GM18858 (cell line): ENCODE measurements around the gene TPGS1.

Experiments used
- ATAC-seq: cut with Tn5 transposase; IDR thresholded peaks from one replicate; pipeline ENCODE4 v1.9.1; 2021; ENCODE audit not compliant: unreplicated experiment

Gene TPGS1

GRCh38 chr19:495081-495401 lies 12.3 kb upstream of the TPGS1 start:
- no peak for ATAC-seq

DNA sequence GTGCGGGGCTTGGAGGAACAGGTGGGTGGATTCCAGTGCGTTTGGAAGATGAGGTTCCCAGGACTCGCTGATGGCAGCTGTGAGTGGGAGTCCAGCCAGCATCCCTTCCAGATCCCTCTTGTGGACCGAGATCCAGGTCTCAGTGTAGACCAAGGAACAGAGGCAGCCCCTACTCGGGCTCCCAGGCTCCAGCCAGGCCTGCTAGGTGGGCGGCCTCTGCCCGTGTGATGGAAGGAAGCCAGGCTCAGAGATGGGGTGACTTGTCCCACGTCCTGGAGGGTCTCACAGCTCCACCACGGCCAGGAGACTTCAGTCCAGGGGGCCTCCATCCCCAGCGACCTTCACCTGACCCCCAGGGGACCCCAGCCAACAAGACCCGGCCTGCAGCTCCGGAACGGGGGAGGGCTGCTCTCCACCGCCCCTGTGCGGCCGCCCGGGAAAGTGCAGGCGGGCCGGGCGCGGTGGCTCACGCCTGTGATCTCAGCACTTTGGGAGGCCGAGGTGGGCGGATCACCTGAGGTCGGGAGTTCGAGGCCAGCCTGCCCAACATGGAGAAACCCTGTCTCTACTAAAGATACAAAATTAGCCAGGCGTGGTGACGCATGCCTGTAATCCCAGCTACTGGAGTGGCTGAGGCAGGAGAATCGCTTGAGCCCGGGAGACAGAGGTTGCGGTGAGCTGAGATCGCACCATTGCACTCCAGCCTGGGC lies 11.7 kb upstream of the TPGS1 start:
- ATAC-seq: no peak

DNA sequence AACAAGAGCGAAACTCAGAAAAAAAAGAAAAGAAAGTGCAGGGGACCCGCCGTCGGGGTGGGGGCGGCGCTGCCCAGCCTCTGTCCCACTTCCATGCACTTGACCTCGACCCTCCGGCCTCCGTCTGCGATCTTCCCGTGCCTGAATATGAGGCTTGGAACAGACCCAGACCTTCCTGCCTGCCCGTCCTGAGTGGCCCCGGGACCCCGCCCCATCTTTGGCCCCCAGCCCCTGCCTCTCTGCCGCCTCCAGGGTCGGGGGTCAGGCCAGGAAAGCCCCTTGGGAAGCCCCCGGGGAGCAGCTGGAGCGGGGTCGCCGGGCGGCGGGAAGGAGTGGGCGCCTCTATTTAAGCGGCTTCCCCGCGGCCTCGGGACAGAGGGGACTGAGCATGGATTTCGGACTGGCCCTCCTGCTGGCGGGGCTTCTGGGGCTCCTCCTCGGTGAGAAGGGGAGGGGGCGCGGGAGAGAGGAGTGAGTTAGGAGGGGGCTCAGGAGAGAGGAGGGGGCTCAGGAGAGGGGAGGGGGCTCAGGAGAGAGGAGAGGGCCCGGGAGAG lies 11.1 kb upstream of the TPGS1 start, which contains the start of gene MADCAM1:
MADCAM1 (plus strand) TSS at position 375 of the 554 bp plus-strand sequence; CDS start at position 389, 14 bp downstream.
- no peak for ATAC-seq

- no peak for ATAC-seq
Observed at GRCh38 chr19:496986-497385, 10.3 kb upstream of the TPGS1 start.

GRCh38 chr19:497491-497868 lies 9.8 kb upstream of the TPGS1 start:
- ATAC-seq: no peak

DNA sequence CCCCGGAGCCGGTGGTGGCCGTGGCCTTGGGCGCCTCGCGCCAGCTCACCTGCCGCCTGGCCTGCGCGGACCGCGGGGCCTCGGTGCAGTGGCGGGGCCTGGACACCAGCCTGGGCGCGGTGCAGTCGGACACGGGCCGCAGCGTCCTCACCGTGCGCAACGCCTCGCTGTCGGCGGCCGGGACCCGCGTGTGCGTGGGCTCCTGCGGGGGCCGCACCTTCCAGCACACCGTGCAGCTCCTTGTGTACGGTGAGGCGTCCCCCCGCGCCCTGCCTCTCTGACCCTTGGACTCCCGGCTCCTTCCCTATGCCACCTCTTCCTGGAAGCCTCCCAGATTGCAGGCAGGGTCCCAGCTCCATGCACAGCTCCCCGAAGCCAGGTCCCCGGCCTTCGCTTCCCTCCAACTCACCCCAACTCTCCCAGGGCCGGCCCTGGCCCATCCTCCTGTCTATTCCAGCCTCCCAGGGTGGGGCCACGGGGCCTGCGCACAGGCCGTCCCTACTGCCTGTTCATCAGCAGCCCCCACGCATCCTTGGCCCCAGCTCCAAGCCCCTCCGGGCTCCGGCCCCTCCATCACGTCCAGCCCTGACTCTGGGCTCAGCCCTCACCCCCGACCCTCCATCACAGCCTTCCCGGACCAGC lies 9.3 kb upstream of the TPGS1 start:
- no peak for ATAC-seq

- no peak for ATAC-seq
Observed at GRCh38 chr19:498511-498891, 8.8 kb upstream of the TPGS1 start.

DNA sequence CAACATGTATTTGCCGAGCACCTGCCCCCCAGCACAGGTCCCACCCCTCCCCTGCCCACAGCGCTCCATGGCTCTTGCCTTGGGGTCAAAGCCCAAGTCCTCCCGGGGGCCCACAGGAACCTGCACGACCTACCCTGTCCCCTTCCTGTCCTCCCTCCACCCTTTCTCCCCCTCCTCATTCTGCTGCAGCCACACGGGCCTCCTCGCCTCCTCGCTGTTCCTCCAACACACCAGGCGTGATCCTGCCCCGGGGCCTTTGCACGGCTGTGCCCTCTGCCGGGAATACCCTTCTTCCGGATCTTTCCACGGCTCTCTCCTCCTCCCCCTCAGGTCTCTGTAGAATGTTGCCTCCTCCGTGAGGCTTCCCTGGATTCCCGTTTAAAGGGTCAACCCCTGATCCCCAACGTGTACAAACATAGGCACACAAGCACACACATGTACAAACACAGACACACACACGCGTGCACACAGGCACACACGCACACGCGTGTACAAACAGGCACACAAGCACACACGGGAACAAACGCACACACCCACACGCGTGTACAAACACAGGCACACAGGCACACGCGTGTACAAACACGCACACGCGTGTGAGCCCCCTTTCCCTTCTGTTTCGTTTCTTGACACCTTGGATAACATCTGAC lies 8.2 kb upstream of the TPGS1 start:
- ATAC-seq: no peak

DNA sequence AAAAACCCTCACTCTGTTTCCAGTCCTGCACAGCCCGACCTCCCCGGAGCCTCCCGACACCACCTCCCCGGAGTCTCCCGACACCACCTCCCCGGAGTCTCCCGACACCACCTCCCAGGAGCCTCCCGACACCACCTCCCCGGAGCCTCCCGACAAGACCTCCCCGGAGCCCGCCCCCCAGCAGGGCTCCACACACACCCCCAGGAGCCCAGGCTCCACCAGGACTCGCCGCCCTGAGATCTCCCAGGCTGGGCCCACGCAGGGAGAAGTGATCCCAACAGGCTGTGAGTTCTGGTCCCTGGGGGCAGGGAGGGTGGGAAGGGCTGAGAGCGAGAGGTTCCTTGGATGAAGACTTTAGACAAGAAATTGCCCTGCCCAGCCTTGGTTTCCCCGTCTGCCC lies 5.7 kb upstream of the TPGS1 start:
- ATAC-seq: no peak

GRCh38 chr19:504616-505015 lies 2.7 kb upstream of the TPGS1 start:
- no peak for ATAC-seq

- ATAC-seq: peak; percentile 50
Observed at GRCh38 chr19:506404-507285, 652 bp upstream of the TPGS1 start.

DNA sequence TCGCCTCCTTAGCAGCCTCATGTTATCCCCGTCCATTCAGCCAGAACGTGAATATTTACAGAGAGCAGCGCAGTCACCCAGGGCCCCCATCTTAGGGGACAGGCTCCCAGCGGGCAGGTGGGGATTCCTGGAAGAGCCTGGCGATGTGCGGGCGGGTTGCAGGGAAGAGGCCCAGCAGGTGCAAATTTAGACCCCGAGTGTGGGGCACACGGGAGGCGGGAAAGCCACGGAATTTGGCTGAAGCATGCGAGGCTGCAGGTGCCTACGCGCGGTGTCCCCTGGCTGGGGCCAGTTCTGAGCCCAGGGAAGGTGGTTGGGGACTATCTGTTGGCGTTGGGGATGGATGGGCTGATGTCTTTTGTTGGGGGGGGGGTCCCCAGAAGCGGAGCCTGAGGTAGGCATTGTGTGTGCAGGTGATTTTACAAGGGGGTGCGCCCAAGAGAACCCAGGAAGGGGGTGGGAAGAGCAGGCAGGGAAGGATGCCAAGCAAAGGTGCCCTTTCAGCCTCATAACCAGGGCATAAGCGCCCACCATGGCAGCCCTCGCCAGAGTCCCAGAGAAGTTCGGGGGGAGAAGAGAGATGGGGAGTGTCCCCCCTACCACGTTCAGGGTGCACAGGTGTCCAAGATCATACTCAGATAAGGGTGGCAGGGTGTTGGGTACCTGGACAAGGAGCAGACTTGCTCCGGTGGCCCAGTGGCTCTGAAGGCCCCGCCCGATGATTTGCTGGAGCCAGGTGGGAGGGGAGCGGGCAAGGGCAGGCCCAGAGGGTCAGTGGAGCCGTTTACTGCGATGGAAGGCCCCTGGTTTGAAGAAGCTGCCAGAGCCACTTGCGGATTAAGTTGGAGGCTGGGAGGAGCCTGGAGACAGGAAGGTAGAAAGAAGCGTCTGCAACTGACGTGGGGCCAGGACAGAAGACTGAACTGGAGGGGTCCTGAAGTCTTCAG lies 1.2 kb downstream of the TPGS1 start:
- ATAC-seq: no peak

DNA sequence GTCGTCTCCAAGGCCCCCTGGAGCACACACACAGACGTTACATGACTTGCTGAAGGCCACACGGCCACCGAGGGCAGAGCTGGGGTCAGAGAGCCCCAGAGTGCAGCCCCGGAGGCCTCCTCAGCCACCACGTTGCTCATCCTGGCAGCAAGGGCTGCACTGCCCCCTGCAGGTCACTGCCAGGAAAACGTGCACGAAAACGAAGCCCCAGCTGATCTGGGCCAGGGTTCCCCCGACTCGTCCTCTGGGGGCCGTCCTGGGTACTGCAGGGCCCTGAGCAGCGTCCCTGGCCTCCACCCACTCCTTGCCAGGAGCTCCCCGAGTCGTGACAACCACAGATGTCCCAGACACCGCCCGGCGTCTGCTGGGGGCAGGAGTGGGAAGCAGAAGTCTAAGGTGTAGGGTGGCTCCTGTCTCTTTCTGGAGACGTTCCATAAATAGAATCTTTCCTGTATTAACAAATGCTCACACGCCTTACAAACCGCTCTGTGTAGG lies 3.4 kb downstream of the TPGS1 start:
- ATAC-seq: no peak

DNA sequence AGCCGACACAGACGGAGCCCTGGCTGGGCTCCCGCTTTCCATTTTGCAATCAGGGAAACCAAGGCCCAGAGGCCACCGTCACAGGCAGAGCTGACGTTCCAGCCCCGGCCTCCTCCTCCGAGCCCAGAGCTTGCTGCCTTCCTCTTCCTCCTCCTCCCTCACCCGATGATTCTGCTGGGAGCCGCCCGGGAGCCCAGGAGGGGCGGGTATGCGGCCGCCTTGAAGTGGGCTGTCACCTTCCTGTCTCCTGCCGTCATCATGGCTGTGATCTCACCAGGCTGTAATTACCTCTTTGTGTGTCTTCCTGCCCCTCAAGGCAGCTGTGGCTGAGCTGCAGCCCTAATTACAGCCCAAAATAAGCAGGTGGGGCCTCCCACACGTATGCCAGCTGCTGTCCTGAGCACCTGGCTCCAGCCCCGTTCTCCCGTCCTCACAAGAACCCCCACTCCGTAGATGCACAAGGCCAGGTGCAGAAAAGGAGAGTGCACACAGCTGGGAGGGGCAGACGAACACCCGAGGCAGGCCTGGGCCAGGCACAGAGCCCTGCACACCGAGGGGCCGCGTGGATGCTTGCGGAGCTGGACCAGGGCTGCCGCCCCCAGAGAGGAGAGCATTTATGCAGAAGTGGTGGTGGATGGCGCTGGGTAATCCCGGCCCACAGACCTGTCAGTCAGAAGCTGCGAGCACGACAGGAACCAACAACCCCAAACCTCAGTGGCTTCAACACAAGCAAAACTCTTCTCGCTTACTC lies 4.0 kb downstream of the TPGS1 start:
- ATAC-seq: no peak

GRCh38 chr19:512547-513365 lies 5.5 kb downstream of the TPGS1 start:
- no peak for ATAC-seq

DNA sequence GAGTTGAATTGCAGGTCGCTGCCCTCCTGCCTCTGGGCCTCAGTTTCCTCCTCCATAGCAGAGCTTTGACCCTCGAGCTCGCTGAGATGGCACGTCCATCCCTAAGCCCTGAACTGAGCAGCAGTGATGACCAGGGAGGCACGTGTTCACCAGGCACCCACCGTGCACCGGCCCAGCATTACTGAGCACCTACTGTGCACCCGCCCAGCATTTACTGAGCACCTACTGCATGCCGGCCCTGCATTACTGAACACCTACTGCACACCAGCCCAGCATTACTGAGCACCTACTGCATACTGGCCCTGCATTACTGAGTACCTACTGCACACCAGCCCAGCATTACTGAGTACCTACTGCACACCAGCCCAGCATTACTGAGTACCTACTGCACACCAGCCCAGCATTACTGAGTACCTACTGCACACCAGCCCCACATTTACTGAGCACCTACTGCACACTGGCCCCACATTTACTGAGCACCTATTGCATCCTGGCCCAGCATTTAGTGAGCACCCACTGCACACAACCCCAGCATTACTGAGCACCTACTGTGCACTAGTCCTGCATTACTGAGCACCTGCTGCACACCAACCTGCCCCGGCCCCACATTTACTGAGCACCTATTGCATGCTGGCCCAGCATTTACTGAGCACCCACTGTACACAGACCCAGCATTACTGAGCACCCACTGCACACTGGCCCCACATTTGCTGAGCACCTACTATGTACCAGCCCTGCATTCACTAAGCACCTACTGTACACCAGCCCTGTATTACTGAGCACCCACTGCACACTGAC lies 6.3 kb downstream of the TPGS1 start:
- ATAC-seq: no peak

- ATAC-seq: no peak
Observed at GRCh38 chr19:514166-514663, 6.9 kb downstream of the TPGS1 start.
